LHCN-M2 (cell line): ENCODE results near the gene KRT3. TPM values are rescaled to one million over a fixed set of nuclear protein-coding genes. Genes with fewer than 3 reads are reported as not detected.
"Not testable (repeated sequence)": the region's sequence is repeated elsewhere in the genome, so short reads cannot be mapped to it uniquely, and the experiment has no call there.

ENCODE experiments used
- DNase-seq: peaks from one replicate; pipeline ENCODE4 v3.0.0-alpha.2; 2012; ENCODE audit warnings: low read depth
- total RNA-seq: library from RNA; depleted of rRNA; stranded (reverse); fragments of >200 nt; gene quantifications from 2 replicates; pipeline ENCODE4 v1.2.3, GENCODE V29; 2014

The KRT3 gene
- total RNA-seq, 1 experiment from 2014 or later, result not detected

- no peak for DNase-seq
Observed at GRCh38 chr12:52798671-52799504, 3.0 kb upstream of the KRT3 start.

DNA sequence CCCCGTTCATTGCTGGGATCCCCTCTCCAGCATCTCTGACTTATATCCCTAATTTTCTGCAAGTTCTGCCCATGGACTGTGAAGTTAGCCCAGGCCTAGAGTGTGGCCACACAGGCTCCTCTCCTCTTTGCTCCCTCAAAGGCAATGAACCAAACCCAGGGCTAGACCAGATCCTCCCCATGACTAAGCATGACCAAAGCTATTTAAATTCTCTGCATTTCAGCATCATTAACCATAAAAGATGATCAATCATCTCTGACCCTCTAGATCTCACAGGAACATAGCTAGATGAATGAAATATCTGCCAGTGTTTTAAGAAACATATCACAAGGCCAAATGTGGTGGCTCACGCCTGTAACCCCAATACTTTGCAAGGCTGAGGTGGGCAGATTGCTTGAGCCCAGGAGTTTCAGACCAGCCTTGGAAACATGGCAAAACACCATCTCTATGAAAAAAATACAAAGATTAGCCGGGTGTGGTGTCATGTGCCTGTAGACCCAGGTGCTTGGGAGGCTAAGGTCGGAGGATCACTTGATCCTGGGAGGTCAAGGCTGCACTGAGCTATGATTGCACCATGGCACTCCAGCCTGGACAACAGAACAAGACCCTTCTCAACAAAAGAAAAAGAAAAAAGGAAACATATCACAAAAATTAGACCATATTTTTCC lies 2.2 kb upstream of the KRT3 start:
- no peak for DNase-seq

DNA sequence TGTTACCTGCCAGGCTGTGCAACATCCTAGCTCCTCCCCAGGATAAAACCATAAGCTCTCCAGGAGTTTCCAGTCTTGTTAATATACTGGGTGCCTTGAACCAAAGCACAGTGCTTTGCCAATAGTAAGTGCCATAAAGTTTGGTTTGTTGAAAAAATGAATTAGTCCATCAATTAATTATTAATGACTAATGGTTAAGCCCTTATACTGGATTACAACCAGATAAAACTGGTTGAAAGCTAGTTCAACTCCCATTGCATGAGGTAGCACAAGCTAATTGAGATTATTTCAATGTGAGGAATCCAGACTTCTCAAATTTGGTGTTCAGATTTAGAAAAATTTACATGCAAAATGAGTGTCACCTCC lies 1.6 kb upstream of the KRT3 start:
- no peak for DNase-seq

- no peak for DNase-seq
Observed at GRCh38 chr12:52796839-52797528, 1.1 kb upstream of the KRT3 start.

DNA sequence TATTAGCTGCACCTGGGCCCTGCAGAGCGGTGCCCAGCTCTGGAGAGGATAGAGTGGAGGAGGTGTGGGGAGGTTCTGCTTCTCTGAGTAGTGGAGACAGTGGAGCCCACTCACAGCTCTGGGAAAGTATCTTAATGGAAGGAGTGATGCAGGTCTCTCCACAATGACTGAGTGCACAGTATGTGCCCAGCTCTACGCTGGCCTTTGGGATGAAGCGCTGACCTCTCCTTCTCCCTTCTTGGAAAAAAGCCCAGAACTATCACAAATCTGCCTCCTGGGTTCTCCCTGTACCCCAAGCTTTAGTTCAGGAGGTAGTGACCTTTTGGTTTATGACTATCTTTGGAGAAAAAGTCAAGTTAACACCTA lies 495 bp upstream of the KRT3 start:
- no peak for DNase-seq

DNA sequence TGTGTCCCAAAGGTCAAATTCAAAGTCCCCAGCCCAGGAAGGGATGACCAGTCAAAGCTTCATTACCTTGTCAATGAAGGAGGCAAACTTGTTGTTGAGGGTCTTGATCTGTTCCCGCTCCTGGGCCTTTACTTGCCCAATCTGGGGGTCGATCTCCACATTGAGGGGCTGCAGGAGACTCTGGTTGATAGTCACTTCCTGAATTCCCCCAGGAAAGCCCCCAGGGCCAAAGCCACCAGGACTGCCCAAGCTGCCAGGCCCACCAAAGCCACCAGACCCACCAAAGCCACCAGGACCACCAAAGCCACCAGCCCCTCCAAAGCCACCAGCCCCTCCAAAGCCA lies 614 bp downstream of the KRT3 start:
- not testable (repeated sequence) for DNase-seq

DNA sequence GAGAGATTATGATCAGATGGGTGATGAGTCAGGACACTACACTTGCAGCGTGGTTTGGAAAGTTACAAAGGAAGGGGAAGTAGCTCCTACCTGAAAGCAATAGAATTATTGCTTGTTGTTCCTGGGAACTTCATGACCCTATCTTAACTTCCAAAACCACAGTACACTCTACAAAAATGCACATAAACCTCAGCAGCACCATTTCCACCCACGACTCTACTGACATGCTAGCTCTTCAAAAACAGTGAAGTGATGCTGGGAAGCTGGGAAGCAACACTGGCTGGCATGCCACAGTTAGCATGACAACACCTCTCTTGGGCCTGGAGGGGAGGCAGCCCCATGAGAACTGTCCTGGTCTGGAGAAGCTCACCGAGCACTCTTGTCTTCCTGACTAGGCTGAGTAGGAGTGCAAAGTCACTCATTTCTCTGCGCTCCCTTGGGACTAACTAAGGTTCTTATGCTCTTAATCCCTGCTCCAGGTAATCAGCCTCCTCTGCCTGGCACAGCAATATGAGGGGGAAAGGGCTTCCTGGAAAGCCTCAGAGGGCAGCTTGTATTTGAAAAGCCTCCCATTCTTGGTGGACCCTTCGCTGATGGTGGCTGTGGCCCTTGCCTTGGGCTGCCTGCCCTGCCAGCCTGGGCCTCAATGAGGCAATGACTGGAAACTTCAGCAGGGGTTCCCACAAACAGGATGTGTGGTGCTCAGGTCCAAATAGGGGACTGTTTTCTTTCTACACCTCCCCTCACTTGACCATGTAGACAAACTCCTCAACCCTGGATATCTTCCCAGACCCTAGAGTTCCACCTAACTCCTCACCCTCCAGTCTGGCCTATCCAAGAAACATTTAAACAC lies 1.2 kb downstream of the KRT3 start:
- no peak for DNase-seq

DNA sequence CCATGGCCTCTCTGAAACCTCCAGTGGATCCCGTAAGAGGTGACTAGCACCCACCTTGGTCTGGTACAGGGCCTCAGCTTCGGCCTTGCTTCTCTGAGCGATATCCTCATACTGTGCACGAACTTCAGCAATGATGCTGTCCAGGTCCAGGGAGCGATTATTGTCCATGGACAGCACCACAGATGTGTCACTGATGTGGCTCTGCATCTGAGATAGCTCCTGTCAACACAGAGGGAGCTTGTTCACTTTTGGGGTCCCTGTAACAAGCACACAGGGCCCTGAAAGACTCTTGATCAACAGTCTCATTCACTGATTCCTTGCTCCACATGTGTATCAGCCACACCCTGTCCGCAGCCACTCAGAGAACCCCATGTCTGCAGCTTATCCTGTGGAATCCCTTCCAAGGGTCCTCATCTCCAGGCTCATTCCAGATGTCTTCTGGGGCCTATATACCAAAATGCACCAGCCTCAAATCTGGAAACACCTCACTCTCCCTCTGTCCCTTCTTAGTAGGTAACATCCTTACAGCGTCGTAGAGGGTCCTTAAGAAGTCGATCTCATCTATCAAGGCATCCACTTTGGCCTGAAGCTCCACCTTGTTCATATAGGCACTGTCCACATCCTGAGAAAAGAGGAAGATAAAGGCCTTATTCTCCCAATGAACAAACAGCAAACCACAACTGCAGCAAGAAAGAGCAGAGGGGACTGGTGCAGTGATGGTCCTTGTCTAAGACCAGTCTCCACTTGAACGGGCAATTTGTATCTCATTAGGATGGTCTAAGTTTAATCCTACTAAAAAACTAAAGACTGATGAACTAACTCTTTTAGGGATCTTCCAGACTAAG lies 3.5 kb downstream of the KRT3 start:
- no peak for DNase-seq

GRCh38 chr12:52791271-52792184 lies 4.4 kb downstream of the KRT3 start:
- DNase-seq, result no peak

DNA sequence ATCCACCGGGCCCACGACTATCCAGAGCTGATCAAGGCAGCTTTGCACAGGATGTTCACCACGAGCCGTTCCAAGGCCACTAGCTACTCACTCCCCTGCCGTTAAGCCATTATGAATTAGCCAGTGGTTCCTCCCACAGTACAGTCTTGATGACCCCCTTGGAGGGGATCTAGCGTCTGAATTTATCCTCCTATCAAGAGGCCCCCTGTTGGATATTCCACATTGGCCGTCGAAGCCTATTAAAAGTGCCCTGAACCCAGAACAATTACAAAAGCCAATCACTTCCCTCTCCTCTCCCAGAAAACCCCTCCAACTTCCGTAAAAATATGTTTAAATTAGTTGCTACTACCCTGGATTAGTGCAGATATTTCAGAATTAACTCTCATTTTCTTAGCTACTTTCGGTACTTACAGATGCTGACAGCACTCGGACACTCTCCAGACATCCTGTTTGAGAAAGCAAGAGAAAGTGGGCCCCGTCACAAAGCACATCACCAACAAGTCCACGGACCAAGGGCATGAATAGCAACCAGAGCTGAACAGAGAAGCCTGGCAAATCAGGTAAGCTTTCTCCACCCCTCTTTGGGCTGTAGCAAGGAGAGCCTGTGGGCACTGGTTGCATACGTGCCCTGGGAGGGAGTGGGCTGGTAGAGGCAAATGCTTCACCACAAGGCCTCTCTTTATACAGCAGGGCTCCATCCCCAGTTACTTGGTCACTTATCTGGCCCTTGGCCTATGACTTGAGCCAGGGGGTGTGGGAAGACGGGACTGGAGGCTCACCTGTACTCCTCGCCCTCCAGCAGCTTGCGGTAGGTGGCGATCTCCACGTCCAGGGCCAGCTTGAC lies 5.3 kb downstream of the KRT3 start:
- no peak for DNase-seq

DNA sequence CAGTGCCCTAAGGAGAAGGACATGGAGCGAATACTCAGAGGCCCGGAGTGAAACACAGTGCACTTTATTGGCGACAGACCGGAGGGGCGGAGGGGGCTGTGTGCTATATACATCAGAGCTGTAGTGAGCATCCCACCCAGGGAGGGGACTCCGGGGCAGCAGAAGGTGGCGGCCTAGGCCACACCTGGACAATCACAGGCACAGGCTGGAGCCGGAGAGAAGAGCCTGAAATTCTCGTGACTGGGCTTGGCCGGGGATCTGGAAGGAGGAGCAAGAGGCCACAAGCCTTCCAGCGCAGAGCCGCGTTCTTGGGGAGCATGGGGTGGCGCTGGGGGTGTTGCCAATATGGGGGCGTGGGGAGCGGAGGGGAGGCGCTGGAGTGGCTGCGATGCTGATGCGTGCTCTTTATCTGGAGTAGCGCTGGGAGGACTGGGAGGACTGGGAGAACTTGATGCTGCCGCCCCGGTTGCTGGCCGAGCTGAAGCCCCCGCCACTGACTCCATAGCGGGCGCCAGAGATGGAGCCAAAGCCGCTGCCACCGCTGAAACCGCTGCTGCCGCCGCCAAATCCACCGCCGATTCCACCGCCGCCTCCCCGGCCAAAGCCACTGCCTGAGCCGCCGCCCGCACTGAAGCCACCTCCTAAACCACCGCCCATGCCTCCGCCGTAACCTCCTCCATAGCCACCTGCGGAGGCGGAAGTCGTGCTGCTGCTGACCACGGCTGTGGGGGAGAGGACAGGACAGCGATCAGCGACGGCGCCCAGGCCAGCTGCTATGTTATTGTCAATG lies 6.1 kb downstream of the KRT3 start:
- no peak for DNase-seq

- no peak for DNase-seq
Observed at GRCh38 chr12:52788876-52789636, 6.9 kb downstream of the KRT3 start.

DNA sequence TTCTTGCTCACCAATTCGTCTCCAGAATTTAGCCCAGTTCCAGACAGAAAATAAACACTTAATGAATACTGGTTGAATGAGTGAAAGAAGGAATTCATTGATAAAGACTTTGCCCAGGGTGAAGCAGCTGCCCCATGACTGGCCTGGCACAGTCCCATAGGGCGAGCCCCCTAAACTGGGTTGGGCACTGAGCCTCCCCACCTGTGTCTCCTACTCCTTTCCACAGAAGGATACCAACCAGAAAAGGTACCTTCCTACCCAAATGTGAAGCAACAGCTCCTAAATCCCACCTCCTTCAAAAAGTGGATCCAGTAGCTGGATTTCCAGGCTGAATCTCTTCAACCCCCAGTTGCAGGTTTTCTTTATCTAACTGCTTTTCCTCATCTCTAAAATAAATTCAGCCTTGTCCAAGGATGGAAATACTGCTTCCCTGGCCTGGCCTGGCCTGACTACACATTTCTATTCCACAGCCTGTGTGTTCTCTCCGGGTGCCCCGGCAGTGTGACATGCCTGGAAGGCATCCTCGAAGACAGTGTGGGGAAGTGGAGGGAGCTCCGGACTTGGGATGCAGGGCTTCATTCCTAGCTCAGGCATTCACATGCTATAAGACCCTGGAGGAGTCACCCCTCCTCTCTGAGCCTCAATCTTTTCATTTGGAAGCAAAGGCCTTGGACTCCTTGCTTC lies 7.6 kb downstream of the KRT3 start:
- DNase-seq, result no peak

- no peak for DNase-seq
Observed at GRCh38 chr12:52787324-52788191, 8.4 kb downstream of the KRT3 start.

GRCh38 chr12:52784909-52785308 lies 11.0 kb downstream of the KRT3 start:
- DNase-seq, result no peak
